ENCODE results near the gene ST7L. TPM values are rescaled to one million over a fixed set of nuclear protein-coding genes. Genes with fewer than 3 reads are reported as not detected.

ST7L gene
- total RNA-seq, 1 experiment from 2014 or later, result 13.6 TPM

DNA sequence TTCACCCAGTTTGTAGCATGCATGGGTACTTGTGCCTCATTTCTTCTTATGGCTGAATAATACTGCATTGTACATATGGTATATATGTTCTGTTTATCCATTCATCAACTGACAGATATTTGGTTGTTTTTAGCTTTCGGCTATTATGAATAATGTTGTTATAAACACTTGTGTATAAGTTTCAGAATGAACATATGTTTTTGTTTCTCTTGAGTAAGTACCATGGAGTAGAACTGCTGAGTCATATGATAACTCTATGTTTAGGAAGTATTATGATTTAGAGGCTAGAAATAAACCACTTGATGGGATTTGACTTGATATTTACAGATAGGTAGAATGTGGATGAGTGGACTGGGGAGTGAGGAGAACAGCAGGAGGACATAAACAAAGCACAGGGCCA, 61.6 kb downstream of the ST7L start:
- no peak overlapping the region for H3K4me3 Mint-ChIP-seq (ENCODE audit: unreplicated experiment)
- TF ChIP-seq, protein P1, sequence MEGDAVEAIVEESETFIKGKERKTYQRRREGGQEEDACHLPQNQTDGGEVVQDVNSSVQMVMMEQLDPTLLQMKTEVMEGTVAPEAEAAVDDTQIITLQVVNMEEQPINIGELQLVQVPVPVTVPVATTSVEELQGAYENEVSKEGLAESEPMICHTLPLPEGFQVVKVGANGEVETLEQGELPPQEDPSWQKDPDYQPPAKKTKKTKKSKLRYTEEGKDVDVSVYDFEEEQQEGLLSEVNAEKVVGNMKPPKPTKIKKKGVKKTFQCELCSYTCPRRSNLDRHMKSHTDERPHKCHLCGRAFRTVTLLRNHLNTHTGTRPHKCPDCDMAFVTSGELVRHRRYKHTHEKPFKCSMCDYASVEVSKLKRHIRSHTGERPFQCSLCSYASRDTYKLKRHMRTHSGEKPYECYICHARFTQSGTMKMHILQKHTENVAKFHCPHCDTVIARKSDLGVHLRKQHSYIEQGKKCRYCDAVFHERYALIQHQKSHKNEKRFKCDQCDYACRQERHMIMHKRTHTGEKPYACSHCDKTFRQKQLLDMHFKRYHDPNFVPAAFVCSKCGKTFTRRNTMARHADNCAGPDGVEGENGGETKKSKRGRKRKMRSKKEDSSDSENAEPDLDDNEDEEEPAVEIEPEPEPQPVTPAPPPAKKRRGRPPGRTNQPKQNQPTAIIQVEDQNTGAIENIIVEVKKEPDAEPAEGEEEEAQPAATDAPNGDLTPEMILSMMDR (IDR thresholded peaks at IDR 0.05; ENCODE audit: insufficient read depth in 1 of 2, low read depth in 1 of 2, low read length in 1 of 2, severe bottlenecking in 1 of 2, unreplicated experiment in 1 of 2), result no peak
- H3K36me3 ChIP-seq (ENCODE audit: control insufficient read depth, insufficient read depth, low read length), result no peaks in the 10 kb centered on the region
- H3K4me3 ChIP-seq (ENCODE audit: low read depth, low read length), result no peak overlapping the region
- H3K4me1 ChIP-seq, result no peaks in the 10 kb centered on the region
- H3K9me3 Mint-ChIP-seq (ENCODE audit: unreplicated experiment), result no peaks in the 10 kb centered on the region
- H3K27ac Mint-ChIP-seq (ENCODE audit: unreplicated experiment), result no peak overlapping the region
- no peak for DNase-seq
- no TSS peak for BruUV-seq (replicated peaks)
- intact Hi-C loops (cut with micrococcal nuclease; ENCODE audit: unreplicated experiment), result no loop called here
- no peaks in the 10 kb centered on the region for H3K4me1 Mint-ChIP-seq (ENCODE audit: low read depth, unreplicated experiment)
- no peaks in the 10 kb centered on the region for H3K27me3 Mint-ChIP-seq (ENCODE audit: insufficient read depth, unreplicated experiment)
- H3K36me3 Mint-ChIP-seq (ENCODE audit: insufficient read depth, unreplicated experiment), result peaks cover 6% of the 10 kb centered on the region
- CTCF ChIA-PET, result no interaction called here
- no peaks in the 10 kb centered on the region for H3K27me3 ChIP-seq (replicated peaks; ENCODE audit: control insufficient read depth, insufficient read depth, low read length)
- POLR2A ChIA-PET, result no interaction called here
- H3K9me3 ChIP-seq, result no peaks in the 10 kb centered on the region

DNA sequence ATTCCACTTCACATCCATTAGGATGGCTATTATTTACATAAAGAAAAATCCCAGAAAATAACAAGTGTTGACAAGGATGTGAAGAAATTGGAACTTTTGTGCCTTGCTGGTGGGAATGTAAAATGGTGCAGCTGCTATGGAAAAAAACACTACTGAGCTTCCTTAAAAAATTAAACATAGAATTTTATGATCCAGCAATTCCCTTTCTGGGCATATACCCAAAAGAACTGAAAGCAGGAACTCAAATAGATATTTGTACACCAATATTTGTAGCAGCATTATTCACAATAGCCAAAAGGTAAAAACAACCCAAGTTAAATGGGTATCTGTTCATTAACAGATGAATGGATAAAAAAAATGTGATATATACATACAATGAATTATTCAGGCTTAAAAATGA, 64.5 kb downstream of the ST7L start:
- ChIA-PET POLR2A (no interaction called here), CTCF (no interaction called here)
- Histone ChIP-seq H3K4me1 (no peaks in the 10 kb centered on the region), H3K4me3 (ENCODE audit: low read depth, low read length) (no peak overlapping the region), H3K36me3 (ENCODE audit: control insufficient read depth, insufficient read depth, low read length) (no peaks in the 10 kb centered on the region), H3K9me3 (no peaks in the 10 kb centered on the region), H3K27me3 (replicated peaks; ENCODE audit: control insufficient read depth, insufficient read depth, low read length) (no peaks in the 10 kb centered on the region)
- DNase-seq, result no peak
- Mint-ChIP-seq H3K27me3 (ENCODE audit: insufficient read depth, unreplicated experiment) (no peaks in the 10 kb centered on the region), H3K9me3 (ENCODE audit: unreplicated experiment) (no peaks in the 10 kb centered on the region), H3K4me1 (ENCODE audit: low read depth, unreplicated experiment) (no peaks in the 10 kb centered on the region), H3K36me3 (ENCODE audit: insufficient read depth, unreplicated experiment) (peaks cover 6% of the 10 kb centered on the region), H3K27ac (ENCODE audit: unreplicated experiment) (no peak overlapping the region), H3K4me3 (ENCODE audit: unreplicated experiment) (no peak overlapping the region)
- TF ChIP-seq, protein P1 (IDR thresholded peaks at IDR 0.05; ENCODE audit: insufficient read depth in 1 of 2, low read depth in 1 of 2, low read length in 1 of 2, severe bottlenecking in 1 of 2, unreplicated experiment in 1 of 2), result no peak
- BruUV-seq (replicated peaks), result no TSS peak
- intact Hi-C loops (cut with micrococcal nuclease; ENCODE audit: unreplicated experiment), result no loop called here

DNA sequence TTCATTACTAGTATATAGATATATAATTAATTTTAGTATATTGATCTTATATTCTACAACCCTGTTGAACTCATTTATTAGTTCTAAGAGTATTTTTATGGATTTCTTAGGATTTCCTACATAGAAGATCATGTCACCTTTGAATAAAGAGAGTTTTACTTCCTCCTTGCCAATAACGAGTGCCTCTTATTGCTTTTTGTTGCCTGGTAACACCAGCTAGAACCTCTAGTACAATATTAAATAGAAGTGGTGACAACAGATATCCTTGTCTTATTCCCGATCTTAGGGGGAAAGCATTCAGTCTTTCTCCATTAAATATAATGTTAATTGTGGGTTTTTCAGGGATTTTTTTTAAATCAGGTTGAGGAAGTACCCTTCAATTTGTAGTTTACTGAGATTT, 69.4 kb downstream of the ST7L start:
- CTCF ChIA-PET, result no interaction called here

More for the DNA sequence above, 69.4 kb downstream of the ST7L start:
- Histone ChIP-seq H3K9me3 (no peaks in the 10 kb centered on the region), H3K27me3 (replicated peaks; ENCODE audit: control insufficient read depth, insufficient read depth, low read length) (no peaks in the 10 kb centered on the region), H3K36me3 (ENCODE audit: control insufficient read depth, insufficient read depth, low read length) (no peaks in the 10 kb centered on the region), H3K4me1 (no peaks in the 10 kb centered on the region), H3K4me3 (ENCODE audit: low read depth, low read length) (no peak overlapping the region)
- TF ChIP-seq, protein P1 (IDR thresholded peaks at IDR 0.05; ENCODE audit: insufficient read depth in 1 of 2, low read depth in 1 of 2, low read length in 1 of 2, severe bottlenecking in 1 of 2, unreplicated experiment in 1 of 2), result no peak
- Mint-ChIP-seq H3K27ac (ENCODE audit: unreplicated experiment) (no peak overlapping the region), H3K36me3 (ENCODE audit: insufficient read depth, unreplicated experiment) (no peaks in the 10 kb centered on the region), H3K9me3 (ENCODE audit: unreplicated experiment) (no peaks in the 10 kb centered on the region), H3K4me1 (ENCODE audit: low read depth, unreplicated experiment) (no peaks in the 10 kb centered on the region), H3K4me3 (ENCODE audit: unreplicated experiment) (no peak overlapping the region), H3K27me3 (ENCODE audit: insufficient read depth, unreplicated experiment) (no peaks in the 10 kb centered on the region)
- no TSS peak for BruUV-seq (replicated peaks)
- no peak for DNase-seq
- intact Hi-C loops (cut with micrococcal nuclease; ENCODE audit: unreplicated experiment), result no loop called here
- POLR2A ChIA-PET, result no interaction called here

All from Caco-2 (cell line).